ENCODE results near the gene EXOC3.
"Not testable (repeated sequence)": the region's sequence is repeated elsewhere in the genome, so short reads cannot be mapped to it uniquely, and the experiment has no call there.

Gene EXOC3

GRCh38 chr5:458547-459353 lies 15.8 kb downstream of the EXOC3 start:
- peak; percentile 55 to 64 for DNase-seq

GRCh38 chr5:459562-460272 lies 16.7 kb downstream of the EXOC3 start:
- DNase-seq = no peak

- no peak for DNase-seq
These were observed 17.3 kb downstream of the EXOC3 start for GRCh38 chr5:460273-460625.

- DNase-seq = no peak
These were observed 19.1 kb downstream of the EXOC3 start for GRCh38 chr5:462051-462481.

- DNase-seq = no peak
These were observed 20.3 kb downstream of the EXOC3 start for GRCh38 chr5:463301-463700.

GRCh38 chr5:463952-464351 lies 21.0 kb downstream of the EXOC3 start:
- peak; percentile 91 to 96 for DNase-seq

GRCh38 chr5:464446-464842 lies 21.5 kb downstream of the EXOC3 start:
- no peak for DNase-seq

- no peak for DNase-seq
These were observed 22.0 kb downstream of the EXOC3 start for GRCh38 chr5:464843-465590.

GRCh38 chr5:465591-466403 lies 22.8 kb downstream of the EXOC3 start:
- DNase-seq = no peak

- no peak for DNase-seq
These were observed 23.8 kb downstream of the EXOC3 start for GRCh38 chr5:466661-467310.

- DNase-seq = no peak
These were observed 25.4 kb downstream of the EXOC3 start for GRCh38 chr5:468401-468800.

- no peak for DNase-seq
These were observed 26.9 kb downstream of the EXOC3 start for GRCh38 chr5:469752-470483.

- no peak for DNase-seq
These were observed 28.2 kb downstream of the EXOC3 start for GRCh38 chr5:470961-471749.

- DNase-seq = no peak
These were observed 28.7 kb downstream of the EXOC3 start for GRCh38 chr5:471750-472058.

- DNase-seq = peak; percentile 25 to 28
These were observed 29.2 kb downstream of the EXOC3 start for GRCh38 chr5:472076-472655.

GRCh38 chr5:472656-473550 lies 29.9 kb downstream of the EXOC3 start:
- peak; percentile 88 to 92 for DNase-seq

- DNase-seq = no peak
These were observed 30.7 kb downstream of the EXOC3 start for GRCh38 chr5:473551-474192.

GRCh38 chr5:474232-474839 lies 31.4 kb downstream of the EXOC3 start:
- DNase-seq = not testable (repeated sequence)
